MCF 10A (cell line): ENCODE measurements around the gene TES. TPM values are rescaled to one million over a fixed set of nuclear protein-coding genes. Genes with fewer than 3 reads are reported as not detected.

Experiments
- BruUV-seq: library from RNA; stranded (reverse); fragments of 400-500 nt; replicated peaks from 2 replicates; lab custom pipeline; 2021; lab: Mats Ljungman, UMichigan
- CTCF ChIA-PET: fragments of 300-600 bp; sonication (Branson Sonifier 250); formaldehyde crosslinking; extraction: SDS; loops from one replicate; lab custom pipeline; 2021; ENCODE audit warnings: antibody characterized with exemption, inconsistent platforms; lab: Yijun Ruan, JAX
- POLR2A ChIA-PET: fragments of 300-600, 350-650 bp; sonication (Branson Sonifier 250); formaldehyde crosslinking; extraction: SDS; loops from one replicate; lab custom pipeline; 2020; ENCODE audit warnings: antibody characterized with exemption, inconsistent platforms; lab: Yijun Ruan, JAX
- DNase-seq: peaks from one replicate; pipeline ENCODE4 v3.0.0-alpha.2; 2018; ENCODE audit not compliant: unreplicated experiment
- H3K27ac Mint-ChIP-seq: one replicate; pipeline ENCODE4 v1.8.0; 2022; ENCODE audit warnings: mild to moderate bottlenecking, low read depth, mixed read lengths; ENCODE audit not compliant: unreplicated experiment
- H3K27me3 Mint-ChIP-seq: one replicate; pipeline ENCODE4 v1.8.0; 2022; ENCODE audit warnings: mixed read lengths; ENCODE audit not compliant: insufficient read depth, unreplicated experiment
- H3K36me3 Mint-ChIP-seq: one replicate; pipeline ENCODE4 v1.8.0; 2022; ENCODE audit warnings: mild to moderate bottlenecking, moderate library complexity, mixed read lengths; ENCODE audit not compliant: insufficient read depth, unreplicated experiment
- H3K4me1 Mint-ChIP-seq: one replicate; pipeline ENCODE4 v1.8.0; 2022; ENCODE audit warnings: mixed read lengths; ENCODE audit not compliant: insufficient read depth, unreplicated experiment
- H3K4me3 Mint-ChIP-seq: one replicate; pipeline ENCODE4 v1.8.0; 2022; ENCODE audit warnings: mild to moderate bottlenecking, moderate library complexity, mixed read lengths; ENCODE audit not compliant: unreplicated experiment
- H3K9me3 Mint-ChIP-seq: one replicate; pipeline ENCODE4 v1.8.0; 2022; ENCODE audit warnings: mixed read lengths; ENCODE audit not compliant: unreplicated experiment
- CTCF ChIP-seq: fragments of 200-600 bp; IDR thresholded peaks from one replicate; pipeline ENCODE4 v1.8.0; 2022; ENCODE audit warnings: antibody characterized with exemption, mild to moderate bottlenecking; ENCODE audit not compliant: unreplicated experiment
- intact Hi-C: fragments of 100-400 bp; cut with micrococcal nuclease; formaldehyde crosslinking; loops from 2 replicates; pipeline ENCODE4 v1.14.1; 2022
- total RNA-seq: library from RNA; stranded (reverse); gene quantifications from 2 replicates; pipeline ENCODE4 v1.2.3, GENCODE V29; 2022

The TES gene
- total RNA-seq, 1 experiment from 2014 or later: 162 TPM

DNA sequence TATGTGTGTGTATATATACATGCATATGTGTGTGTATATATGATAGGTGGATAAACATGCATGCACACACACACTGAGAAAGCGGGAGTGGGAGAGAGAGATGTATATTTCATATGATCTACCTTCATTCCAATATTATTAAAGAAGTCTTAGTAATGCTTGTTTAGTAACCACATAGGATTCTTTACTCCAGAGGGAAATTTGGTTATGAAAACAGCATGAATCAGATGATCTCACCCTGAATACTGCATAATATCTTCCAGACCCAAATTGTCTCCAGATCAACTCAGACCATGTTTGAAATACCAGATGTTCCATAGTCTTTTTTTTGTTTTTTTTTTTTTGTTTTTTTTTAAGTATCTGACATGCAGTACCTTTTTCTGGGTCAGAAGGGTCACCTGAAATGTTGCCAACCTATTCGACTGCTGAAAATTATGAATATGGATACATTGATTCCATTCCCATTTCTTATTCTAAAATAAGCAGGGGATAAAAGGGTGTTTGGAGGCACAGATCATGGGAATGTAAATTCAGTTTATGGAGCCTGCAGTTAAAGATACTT lies 17.4 kb downstream of the TES start:
- Mint-ChIP-seq H3K27ac (peak overlapping the region; percentile 79), H3K4me3 (no peak overlapping the region), H3K4me1 (peaks cover 65% of the 10 kb centered on the region), H3K27me3 (no peaks in the 10 kb centered on the region), H3K36me3 (peaks cover 14% of the 10 kb centered on the region), H3K9me3 (no peaks in the 10 kb centered on the region)
- no peak for TF ChIP-seq CTCF
- ChIA-PET POLR2A (interaction anchor here (1.3 to 6.6 kb wide), 4 partner anchors 10 to 43 kb away, joined by 3 to 110 read pairs (median 86); partner anchors contain the start of gene TES), CTCF (interaction anchor here (1.3 to 14.6 kb wide), 2 partner anchors 45 to 47 kb away, joined by 5 to 409 read pairs; no protein-coding TSS in a partner anchor)
- peak; percentile 65 for DNase-seq
- BruUV-seq: no TSS peak
- intact Hi-C loops: loop anchor here (1.0 kb wide), 1 partner anchor 16 kb away; no protein-coding TSS in a partner anchor

- BruUV-seq: no TSS peak
- no peak overlapping the region for H3K4me3 Mint-ChIP-seq
These were observed 17.9 kb downstream of the TES start for GRCh38 chr7:116228241-116228640.

DNA sequence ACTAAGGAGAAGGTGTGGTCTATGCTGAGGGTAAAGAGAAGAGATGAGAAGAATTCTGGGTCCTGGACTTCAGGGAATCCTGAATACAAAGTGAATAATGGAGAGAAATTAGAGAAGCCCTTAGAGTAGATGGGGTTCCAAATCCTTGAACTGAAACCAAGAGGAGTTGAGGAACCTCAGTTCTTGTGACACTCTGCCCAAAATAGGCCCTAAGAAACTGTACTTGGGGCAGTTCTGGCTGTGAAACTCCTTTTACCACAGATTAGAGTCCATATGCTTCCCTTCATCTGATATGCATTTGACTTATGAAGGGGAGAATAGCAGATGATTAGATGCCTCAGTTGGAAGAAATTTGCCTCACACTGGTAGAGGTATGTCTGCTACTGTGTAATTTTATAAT lies 19.0 kb downstream of the TES start:
- H3K27me3 Mint-ChIP-seq: no peaks in the 10 kb centered on the region
- peaks cover 53% of the 10 kb centered on the region for H3K4me1 Mint-ChIP-seq
- H3K9me3 Mint-ChIP-seq: no peaks in the 10 kb centered on the region
- DNase-seq: no peak
- TF ChIP-seq CTCF: no peak
- BruUV-seq: no TSS peak
- H3K27ac Mint-ChIP-seq: no peak overlapping the region
- ChIA-PET POLR2A (interaction anchor here (5.0 to 6.6 kb wide), 3 partner anchors 12 to 51 kb away, joined by 33 to 110 read pairs (median 63); partner anchors contain the start of gene TES), CTCF (interaction anchor here (14.6 kb wide), 1 partner anchor 47 kb away, joined by 409 read pairs; no protein-coding TSS in a partner anchor)
- H3K36me3 Mint-ChIP-seq: peaks cover 17% of the 10 kb centered on the region
- H3K4me3 Mint-ChIP-seq: no peak overlapping the region
- intact Hi-C loops: no loop called here

More at GRCh38 chr7:116228241-116228640, 17.9 kb downstream of the TES start:
- Mint-ChIP-seq H3K27me3 (no peaks in the 10 kb centered on the region), H3K36me3 (peaks cover 14% of the 10 kb centered on the region), H3K27ac (peak overlapping the region; percentile 79), H3K9me3 (no peaks in the 10 kb centered on the region), H3K4me1 (peaks cover 64% of the 10 kb centered on the region)
- no peak for DNase-seq
- ChIA-PET POLR2A (interaction anchor here (0.8 to 6.6 kb wide), 3 partner anchors 11 to 33 kb away, joined by 3 to 110 read pairs (median 63); partner anchors contain the start of gene TES), CTCF (interaction anchor here (14.6 kb wide), 1 partner anchor 45 kb away, joined by 409 read pairs; no protein-coding TSS in a partner anchor)
- no peak for TF ChIP-seq CTCF
- intact Hi-C loops: no loop called here

GRCh38 chr7:116230191-116231005 lies 20.1 kb downstream of the TES start:
- Mint-ChIP-seq H3K9me3 (no peaks in the 10 kb centered on the region), H3K27ac (peak overlapping the region; percentile 67), H3K4me3 (no peak overlapping the region), H3K4me1 (peaks cover 48% of the 10 kb centered on the region), H3K36me3 (peaks cover 22% of the 10 kb centered on the region), H3K27me3 (no peaks in the 10 kb centered on the region)
- intact Hi-C loops: no loop called here
- ChIA-PET CTCF (interaction anchor here (0.7 to 14.6 kb wide), 8 partner anchors 9 to 332 kb away, joined by 3 to 409 read pairs (median 5); partner anchors contain the start of gene TES), POLR2A (interaction anchor here (5.0 to 6.6 kb wide), 3 partner anchors 13 to 52 kb away, joined by 33 to 110 read pairs (median 63); partner anchors contain the start of gene TES)
- no peak for TF ChIP-seq CTCF
- DNase-seq: no peak
- no TSS peak for BruUV-seq
